ENCODE results near the gene NDUFB5.
A peak's percentile ranks its signal among the peaks of the same experiment; 100 is the strongest.

- peak; percentile 40 to 83 (median 67) for TF ChIP-seq CTCF (IDR thresholded peaks at IDR 0.05)
- peak in 1 of 2 donors; percentile 20 for TF ChIP-seq POLR2A (IDR thresholded peaks at IDR 0.05)
Measured at GRCh38 chr3:179563271-179563783, 41.3 kb upstream of the NDUFB5 start.

All from adrenal gland (tissue), 5 donors.